HG03097 (cell line): Measurements from ENCODE around the gene SF3B1.
"Not testable (repeated sequence)": the region's sequence is repeated elsewhere in the genome, so short reads cannot be mapped to it uniquely, and the experiment has no call there.

Source experiments
- ATAC-seq: cut with Tn5 transposase; IDR thresholded peaks from one replicate; pipeline ENCODE4 v1.9.1; 2021; ENCODE audit not compliant: unreplicated experiment, low FRiP score

SF3B1 gene

GRCh38 chr2:197437380-197437779 lies 2.6 kb upstream of the SF3B1 start:
- ATAC-seq: no peak

GRCh38 chr2:197435598-197436420 lies 981 bp upstream of the SF3B1 start:
- ATAC-seq: no peak

GRCh38 chr2:197433780-197434438 lies 919 bp downstream of the SF3B1 start:
- ATAC-seq: no peak

- ATAC-seq: not testable (repeated sequence)
Measured at GRCh38 chr2:197432527-197432926, 2.3 kb downstream of the SF3B1 start.

- no peak for ATAC-seq
Measured at GRCh38 chr2:197431858-197432257, 3.0 kb downstream of the SF3B1 start.

GRCh38 chr2:197427986-197428385 lies 6.8 kb downstream of the SF3B1 start:
- no peak for ATAC-seq

- no peak for ATAC-seq
Measured at GRCh38 chr2:197426723-197427603, 7.9 kb downstream of the SF3B1 start.

GRCh38 chr2:197425550-197425949 lies 9.3 kb downstream of the SF3B1 start:
- no peak for ATAC-seq

GRCh38 chr2:197423307-197423706 lies 11.5 kb downstream of the SF3B1 start:
- no peak for ATAC-seq

GRCh38 chr2:197419438-197419837 lies 15.4 kb downstream of the SF3B1 start:
- ATAC-seq: no peak

- ATAC-seq: no peak
Measured at GRCh38 chr2:197416268-197416667, 18.6 kb downstream of the SF3B1 start.

- ATAC-seq: no peak
Measured at GRCh38 chr2:197414515-197414914, 20.3 kb downstream of the SF3B1 start.

GRCh38 chr2:197414039-197414438 lies 20.8 kb downstream of the SF3B1 start:
- ATAC-seq: no peak

GRCh38 chr2:197405582-197405981 lies 29.2 kb downstream of the SF3B1 start:
- ATAC-seq: no peak

- no peak for ATAC-seq
Measured at GRCh38 chr2:197399887-197400540, 34.8 kb downstream of the SF3B1 start.

- no peak for ATAC-seq
Measured at GRCh38 chr2:197398913-197399312, 35.9 kb downstream of the SF3B1 start.

GRCh38 chr2:197391220-197391717 lies 43.6 kb downstream of the SF3B1 start:
- no peak for ATAC-seq

- no peak for ATAC-seq
Measured at GRCh38 chr2:197388866-197389587, 45.8 kb downstream of the SF3B1 start.

- no peak for ATAC-seq
Measured at GRCh38 chr2:197387179-197387578, 47.6 kb downstream of the SF3B1 start.

GRCh38 chr2:197386242-197386641 lies 48.6 kb downstream of the SF3B1 start:
- no peak for ATAC-seq
